Measurements from ENCODE around the gene PIGQ.

- TF ChIP-seq CTCF (IDR thresholded peaks at IDR 0.05) = no peak
- TF ChIP-seq EP300 (IDR thresholded peaks at IDR 0.05) = no peak
- no peak for TF ChIP-seq POLR2AphosphoS5 (IDR thresholded peaks at IDR 0.05)
- TF ChIP-seq POLR2A (IDR thresholded peaks at IDR 0.05) = no peak
Observed at GRCh38 chr16:608019-608418, 38.3 kb downstream of the PIGQ start.
